ENCODE results near the gene ASPDH. TPM values are rescaled to one million over a fixed set of nuclear protein-coding genes. Genes with fewer than 3 reads are reported as not detected.

The ASPDH gene
- total and polyA plus RNA-seq, 2 of the 13 experiments (the other 11 are each of a cell fraction or from before 2014, with no cell fraction given) = 2.2 to 3.3 TPM

GRCh38 chr19:50536662-50537305, 23.1 kb upstream of the ASPDH start (continued):
- TF ChIP-seq RERE (CRISPR knock-in tag; IDR thresholded peaks at IDR 0.05; ENCODE audit: low read depth) (no peak), ZFY (CRISPR knock-in tag; IDR thresholded peaks at IDR 0.05) (no peak), THAP8 (CRISPR knock-in tag; IDR thresholded peaks at IDR 0.05; ENCODE audit: borderline replicate concordance) (no peak), EHMT2 (IDR thresholded peaks at IDR 0.05; ENCODE audit: borderline replicate concordance, low read depth, low read length) (no peak), IKZF4 (CRISPR knock-in tag; IDR thresholded peaks at IDR 0.05; ENCODE audit: borderline replicate concordance, low read depth, not compliant biosample characterization) (no peak), ZBTB33 (CRISPR knock-in tag; IDR thresholded peaks at IDR 0.05) (no peak), ZNF687 (CRISPR knock-in tag; IDR thresholded peaks at IDR 0.05) (no peak), CHCHD3 (CRISPR knock-in tag; IDR thresholded peaks at IDR 0.05) (no peak), NR2F6 (IDR thresholded peaks at IDR 0.05) (no peak), NR2F6 (CRISPR knock-in tag; IDR thresholded peaks at IDR 0.05) (no peak)
